HEK293 (cell line): ENCODE results near the gene SRSF12.
A peak's percentile ranks its signal among the peaks of the same experiment; 100 is the strongest.

Source experiments
- BCL11B ChIP-seq: fragments of 450-650 bp; formaldehyde crosslinking; IDR thresholded peaks from 2 replicates; pipeline ENCODE4 v1.5.1; 2016; ENCODE audit warnings: low read depth, missing biosample characterization, missing genetic modification characterization
- HIC1 ChIP-seq: fragments of 450-650 bp; formaldehyde crosslinking; IDR thresholded peaks from 2 replicates; pipeline ENCODE4 v1.5.1; 2016; ENCODE audit warnings: missing biosample characterization, missing genetic modification characterization
- KLF10 ChIP-seq: fragments of 450-650 bp; IDR thresholded peaks from 2 replicates; pipeline ENCODE4 v1.5.1; 2018; ENCODE audit warnings: missing biosample characterization, mild to moderate bottlenecking, missing genetic modification characterization
- KLF9 ChIP-seq: fragments of 450-650 bp; formaldehyde crosslinking; IDR thresholded peaks from 2 replicates; pipeline ENCODE4 v1.5.1; 2016; ENCODE audit warnings: missing biosample characterization, missing genetic modification characterization, low read depth
- OVOL3 ChIP-seq: fragments of 450-650 bp; formaldehyde crosslinking; IDR thresholded peaks from 2 replicates; pipeline ENCODE4 v1.5.1; 2016; ENCODE audit warnings: missing biosample characterization, missing genetic modification characterization
- PRDM6 ChIP-seq: fragments of 450-650 bp; formaldehyde crosslinking; IDR thresholded peaks from 2 replicates; pipeline ENCODE4 v1.5.1; 2017; ENCODE audit warnings: missing biosample characterization, missing genetic modification characterization
- SP7 ChIP-seq: fragments of 450-650 bp; formaldehyde crosslinking; IDR thresholded peaks from 2 replicates; pipeline ENCODE4 v1.5.1; 2016; ENCODE audit warnings: missing biosample characterization, missing genetic modification characterization
- TSHZ1 ChIP-seq: fragments of 450-650 bp; formaldehyde crosslinking; IDR thresholded peaks from 2 replicates; pipeline ENCODE4 v1.5.1; 2016; ENCODE audit warnings: missing biosample characterization, missing genetic modification characterization, borderline replicate concordance
- WT1 ChIP-seq: fragments of 450-650 bp; formaldehyde crosslinking; IDR thresholded peaks from 2 replicates; pipeline ENCODE4 v1.5.1; 2016; ENCODE audit warnings: missing biosample characterization, missing genetic modification characterization
- ZBTB17 ChIP-seq: fragments of 450-650 bp; formaldehyde crosslinking; IDR thresholded peaks from 2 replicates; pipeline ENCODE4 v1.5.1; 2016; ENCODE audit warnings: missing biosample characterization, missing genetic modification characterization
- ZIC2 ChIP-seq: fragments of 450-650 bp; formaldehyde crosslinking; IDR thresholded peaks from 2 replicates; pipeline ENCODE4 v1.5.1; 2016; ENCODE audit warnings: missing biosample characterization, missing genetic modification characterization
- ZNF2 ChIP-seq: fragments of 450-650 bp; formaldehyde crosslinking; IDR thresholded peaks from 2 replicates; pipeline ENCODE4 v1.5.1; 2016; ENCODE audit warnings: missing biosample characterization, missing genetic modification characterization
- ZNF24 ChIP-seq: fragments of 450-650 bp; formaldehyde crosslinking; IDR thresholded peaks from 2 replicates; pipeline ENCODE4 v1.5.1; 2016; ENCODE audit warnings: missing biosample characterization, missing genetic modification characterization
- ZNF366 ChIP-seq: fragments of 450-650 bp; formaldehyde crosslinking; conservative IDR thresholded peaks from 2 replicates; pipeline ENCODE4 v1.5.1; 2016; ENCODE audit warnings: missing biosample characterization, missing genetic modification characterization
- ZNF391 ChIP-seq: fragments of 450-650 bp; formaldehyde crosslinking; IDR thresholded peaks from 2 replicates; pipeline ENCODE4 v1.5.1; 2016; ENCODE audit warnings: low read depth, missing biosample characterization, missing genetic modification characterization, borderline replicate concordance
- ZNF398 ChIP-seq: fragments of 450-650 bp; formaldehyde crosslinking; IDR thresholded peaks from 2 replicates; pipeline ENCODE4 v1.5.1; 2017; ENCODE audit warnings: missing biosample characterization, missing genetic modification characterization
- ZNF449 ChIP-seq: fragments of 450-650 bp; formaldehyde crosslinking; IDR thresholded peaks from 2 replicates; pipeline ENCODE4 v1.5.1; 2017; ENCODE audit warnings: missing biosample characterization, mild to moderate bottlenecking, missing genetic modification characterization, moderate library complexity
- ZNF530 ChIP-seq: fragments of 450-650 bp; formaldehyde crosslinking; IDR thresholded peaks from 2 replicates; pipeline ENCODE4 v1.5.1; 2016; ENCODE audit warnings: low read depth, missing biosample characterization, missing genetic modification characterization
- ZNF580 ChIP-seq: fragments of 450-650 bp; formaldehyde crosslinking; IDR thresholded peaks from 2 replicates; pipeline ENCODE4 v1.5.1; 2016; ENCODE audit warnings: missing biosample characterization, missing genetic modification characterization
- ZNF585B ChIP-seq: fragments of 450-650 bp; formaldehyde crosslinking; IDR thresholded peaks from 2 replicates; pipeline ENCODE4 v1.5.1; 2016; ENCODE audit warnings: missing biosample characterization, missing genetic modification characterization
- ZNF747 ChIP-seq: fragments of 450-650 bp; formaldehyde crosslinking; IDR thresholded peaks from 2 replicates; pipeline ENCODE4 v1.5.1; 2016; ENCODE audit warnings: missing biosample characterization, missing genetic modification characterization
- ZXDB ChIP-seq: fragments of 450-650 bp; formaldehyde crosslinking; IDR thresholded peaks from 2 replicates; pipeline ENCODE4 v1.5.1; 2016; ENCODE audit warnings: missing biosample characterization, missing genetic modification characterization

Gene SRSF12

GRCh38 chr6:89148016-89148750, 30.3 kb upstream of the SRSF12 start (continued):
- TF ChIP-seq HIC1 (tag by site-specific recombination) (peak; percentile 96), ZNF585B (tag by site-specific recombination) (peak; percentile 19; the same call in 1 of the 2 replicates), ZNF2 (peak; percentile 76), OVOL3 (tag by site-specific recombination) (no peak), ZBTB17 (tag by site-specific recombination) (peak; percentile 46; the same call in 1 of the 2 replicates), ZNF366 (tag by site-specific recombination) (peak; percentile 52; the same call in 1 of the 2 replicates), BCL11B (tag by site-specific recombination) (no peak), ZNF24 (peak; percentile 40; the same call in 1 of the 2 replicates), ZNF398 (tag by site-specific recombination) (0 out of 2 replicates have a peak, but pooled peaks have one; percentile 12), ZNF449 (tag by site-specific recombination) (peak; percentile 36; the same call in 1 of the 2 replicates), ZNF391 (tag by site-specific recombination) (0 out of 2 replicates have a peak, but pooled peaks have one; percentile 48), ZIC2 (tag by site-specific recombination) (peak; percentile 34; the same call in 1 of the 2 replicates), ZNF747 (tag by site-specific recombination) (no peak), ZXDB (tag by site-specific recombination) (no peak), SP7 (tag by site-specific recombination) (peak; percentile 82), ZNF580 (peak; percentile 59; the same call in 1 of the 2 replicates), WT1 (tag by site-specific recombination) (0 out of 2 replicates have a peak, but pooled peaks have one; percentile 15), KLF9 (0 out of 2 replicates have a peak, but pooled peaks have one; percentile 19), KLF10 (tag by site-specific recombination) (peak; percentile 47; the same call in 1 of the 2 replicates), TSHZ1 (no peak), PRDM6 (tag by site-specific recombination) (peak; percentile 70), ZNF530 (tag by site-specific recombination) (no peak)
